GM21423 (cell line): ENCODE results near the gene CDR2.
"Not testable (repeated sequence)": the region's sequence is repeated elsewhere in the genome, so short reads cannot be mapped to it uniquely, and the experiment has no call there.

Experiments
- ATAC-seq: cut with Tn5 transposase; IDR thresholded peaks from one replicate; pipeline ENCODE4 v1.9.1; 2021; ENCODE audit warnings: mild to moderate bottlenecking, moderate library complexity; ENCODE audit not compliant: unreplicated experiment

CDR2 gene

DNA sequence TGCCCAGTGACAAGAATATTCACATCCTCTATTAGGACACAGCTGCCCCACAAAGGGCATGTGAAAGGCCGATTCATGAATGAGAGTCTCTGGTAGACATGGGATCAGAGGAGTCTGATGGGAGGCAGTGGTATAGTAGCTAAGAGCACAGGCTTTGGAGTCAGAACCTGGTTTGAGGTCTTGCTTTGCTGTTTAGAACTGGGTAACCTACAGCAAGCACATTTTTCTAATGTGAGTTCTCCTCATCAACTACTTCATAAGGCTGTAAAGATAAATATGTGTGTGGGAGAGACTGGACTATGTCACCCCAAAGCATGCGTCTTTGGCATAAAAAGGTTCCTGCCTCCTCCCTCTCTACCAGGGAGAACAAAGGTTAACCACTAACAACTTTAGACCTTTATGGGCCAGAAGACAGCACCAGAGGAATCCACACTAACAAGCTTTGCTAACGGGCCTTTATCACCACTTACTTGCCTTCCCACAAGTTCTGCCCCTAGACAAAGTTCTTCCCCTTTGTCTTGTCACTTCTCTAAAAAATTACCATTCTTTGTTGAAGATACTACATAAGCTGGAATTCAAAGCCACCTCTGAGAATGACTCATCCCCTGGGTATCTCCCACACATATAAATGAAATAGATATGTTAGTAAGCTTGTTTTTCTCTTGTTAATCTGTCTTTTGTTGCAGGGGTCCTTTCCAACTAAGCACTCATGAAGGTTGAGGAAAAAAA, 21.1 kb downstream of the CDR2 start:
- no peak for ATAC-seq

DNA sequence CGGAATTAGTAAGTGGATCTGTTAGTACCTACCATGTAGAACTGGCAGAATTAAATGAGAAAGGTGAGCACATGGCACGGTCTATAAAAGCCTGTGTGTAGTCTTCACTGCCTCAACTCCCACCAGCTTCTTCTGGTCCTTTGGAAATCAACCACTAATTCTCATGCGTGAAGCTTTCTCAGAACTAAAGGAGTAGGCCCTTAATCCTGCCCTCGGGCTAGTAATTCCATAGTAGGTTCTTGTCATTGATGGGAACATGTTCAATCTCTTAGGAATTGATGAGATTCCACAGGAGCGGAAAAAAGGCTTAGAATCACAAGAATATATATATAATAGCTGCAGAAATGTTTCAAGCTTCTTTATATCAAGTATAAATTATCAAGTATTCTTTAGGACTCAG, 21.7 kb downstream of the CDR2 start:
- ATAC-seq: no peak

DNA sequence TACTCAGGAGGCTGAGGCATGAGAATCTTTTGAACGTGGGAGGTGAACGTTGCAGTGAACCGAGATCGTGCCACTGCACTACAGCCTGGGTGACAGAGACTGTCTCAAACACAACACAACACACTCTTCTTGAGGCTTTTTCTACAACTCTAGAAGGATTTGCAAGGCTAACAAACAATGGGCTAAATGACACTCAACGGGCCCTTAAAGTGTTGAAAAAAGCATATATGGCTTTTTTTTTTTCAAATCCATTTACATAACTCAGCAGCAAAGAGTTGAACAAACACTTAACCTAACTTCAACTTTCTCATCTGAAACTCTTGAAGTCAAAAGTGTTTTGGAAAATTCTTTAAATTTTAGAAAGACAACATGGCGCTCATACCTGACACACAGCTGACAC, 22.3 kb downstream of the CDR2 start:
- no peak for ATAC-seq

DNA sequence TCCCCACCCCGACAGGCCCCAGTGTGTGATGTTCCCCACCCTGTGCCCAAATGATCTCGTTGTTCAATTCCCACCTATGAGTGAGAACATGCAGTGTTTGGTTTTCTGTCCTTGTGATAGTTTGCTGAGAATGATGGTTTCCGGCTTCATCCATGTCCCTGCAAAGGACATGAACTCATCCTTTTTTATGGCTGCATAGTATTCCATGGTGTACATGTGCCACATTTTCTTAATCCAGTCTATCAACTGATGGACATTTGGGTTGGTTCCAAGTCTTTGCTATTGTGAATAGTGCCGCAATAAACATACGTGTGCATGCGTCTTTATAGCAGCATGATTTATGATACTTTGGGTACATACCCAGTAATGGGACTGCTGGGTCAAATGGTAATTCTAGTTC, 23.4 kb downstream of the CDR2 start:
- not testable (repeated sequence) for ATAC-seq

DNA sequence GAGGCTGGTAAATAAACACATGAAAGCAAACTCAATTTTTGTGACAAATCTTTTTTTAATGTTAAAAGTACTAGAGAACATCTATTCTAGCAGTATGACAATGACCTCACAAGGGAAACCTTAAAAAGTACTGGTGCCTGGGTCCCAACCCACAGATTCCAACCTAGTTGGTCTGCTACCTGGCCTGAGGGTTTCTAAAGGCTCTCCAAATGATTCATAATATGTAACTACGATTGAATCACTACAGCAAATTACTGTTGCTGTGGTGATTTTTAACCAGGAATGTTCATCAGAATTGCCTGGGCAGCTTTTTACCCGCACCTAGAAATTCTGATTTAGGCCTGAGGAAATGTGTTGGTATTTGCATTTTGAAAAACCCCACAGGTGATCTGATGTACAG, 26.1 kb downstream of the CDR2 start:
- no peak for ATAC-seq

DNA sequence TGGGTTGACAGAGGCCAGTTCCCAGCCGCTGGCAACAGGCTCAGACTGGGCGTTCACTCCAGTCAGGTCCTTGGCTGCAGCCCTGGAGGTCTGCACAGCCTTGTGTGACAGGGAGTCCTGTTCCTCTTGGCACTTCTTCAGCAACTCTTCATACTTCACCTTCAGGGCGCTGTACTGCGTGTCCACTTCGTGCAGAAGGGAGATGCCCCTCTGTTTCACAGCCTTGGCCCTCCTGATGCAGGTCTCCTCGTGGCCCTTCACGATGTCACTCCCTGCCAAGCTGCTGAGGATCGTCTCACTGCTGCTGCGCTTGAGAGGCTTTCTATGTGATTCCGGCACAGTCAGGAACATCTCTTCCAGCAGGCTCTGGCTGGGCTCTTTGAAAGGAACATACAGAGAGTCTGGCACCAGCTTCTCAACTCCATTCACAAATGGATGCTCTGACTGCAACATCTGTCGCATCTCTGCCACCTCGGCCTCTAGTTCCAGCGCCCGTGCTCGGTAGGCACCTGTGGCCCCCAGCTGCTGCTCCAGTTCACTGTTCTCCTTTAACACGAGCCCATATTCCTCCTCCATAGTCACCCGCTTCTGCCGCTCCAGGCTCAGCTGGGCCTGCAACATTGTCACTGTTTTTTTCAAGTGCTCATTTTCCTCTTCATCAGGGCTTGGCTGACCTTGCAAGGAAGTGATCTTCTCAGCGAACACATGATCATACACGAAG, 27.2 kb downstream of the CDR2 start:
- ATAC-seq: no peak

DNA sequence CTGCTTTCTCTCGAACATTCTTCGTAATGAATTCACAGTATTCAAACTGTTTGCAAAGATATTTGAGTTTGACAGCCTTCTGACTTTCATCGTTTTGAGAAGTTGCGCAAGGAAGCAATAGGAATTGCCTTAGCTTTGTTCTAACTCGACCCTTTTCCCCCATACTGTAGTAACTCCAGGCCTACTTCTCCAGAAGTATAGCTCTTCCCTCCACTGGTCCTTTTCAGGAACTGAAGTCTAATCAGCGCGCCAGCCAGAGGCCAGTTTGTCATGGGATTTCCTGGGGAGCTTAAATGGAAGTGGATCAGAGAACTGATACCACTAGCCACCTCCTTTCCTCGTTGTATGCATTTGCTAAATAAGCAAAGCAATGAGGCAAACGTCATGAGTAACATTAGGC, 27.9 kb downstream of the CDR2 start:
- no peak for ATAC-seq

DNA sequence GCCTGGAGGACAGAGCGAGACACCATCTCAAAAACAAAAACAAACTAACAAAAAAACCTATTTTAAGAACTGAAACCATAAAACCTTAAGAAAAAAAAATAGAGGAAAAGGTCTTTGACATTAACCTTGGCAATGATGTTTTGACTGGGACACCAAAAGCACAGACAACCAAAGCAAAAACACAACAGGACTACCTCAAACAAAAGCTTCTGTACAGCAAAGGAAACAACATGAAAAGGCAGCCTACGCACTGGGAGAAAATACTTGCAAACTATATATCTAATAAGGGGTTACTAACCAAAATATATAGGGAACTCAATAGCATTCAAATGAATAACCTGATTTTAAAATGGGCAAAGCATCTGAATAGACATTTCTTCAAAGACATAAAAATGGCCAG, 32.3 kb downstream of the CDR2 start:
- ATAC-seq: no peak

DNA sequence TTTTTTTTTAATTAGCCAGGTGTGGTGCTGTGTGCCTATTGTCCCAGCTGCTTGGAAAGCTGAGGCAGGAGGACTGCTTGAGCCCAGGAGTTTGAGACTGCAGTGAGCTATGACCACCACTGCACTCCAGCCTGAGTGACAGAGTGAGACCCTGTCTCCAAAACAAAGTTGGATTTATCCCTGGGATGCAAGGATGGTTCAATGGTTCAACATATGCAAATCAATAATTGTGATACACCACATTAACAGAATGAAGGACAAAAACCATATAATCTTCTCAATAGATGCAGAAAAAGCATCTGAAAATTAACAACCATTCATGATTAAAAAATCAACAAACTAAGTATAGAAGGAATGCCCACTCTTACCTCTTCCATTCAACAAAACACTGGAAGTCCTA, 33.5 kb downstream of the CDR2 start:
- ATAC-seq: no peak

DNA sequence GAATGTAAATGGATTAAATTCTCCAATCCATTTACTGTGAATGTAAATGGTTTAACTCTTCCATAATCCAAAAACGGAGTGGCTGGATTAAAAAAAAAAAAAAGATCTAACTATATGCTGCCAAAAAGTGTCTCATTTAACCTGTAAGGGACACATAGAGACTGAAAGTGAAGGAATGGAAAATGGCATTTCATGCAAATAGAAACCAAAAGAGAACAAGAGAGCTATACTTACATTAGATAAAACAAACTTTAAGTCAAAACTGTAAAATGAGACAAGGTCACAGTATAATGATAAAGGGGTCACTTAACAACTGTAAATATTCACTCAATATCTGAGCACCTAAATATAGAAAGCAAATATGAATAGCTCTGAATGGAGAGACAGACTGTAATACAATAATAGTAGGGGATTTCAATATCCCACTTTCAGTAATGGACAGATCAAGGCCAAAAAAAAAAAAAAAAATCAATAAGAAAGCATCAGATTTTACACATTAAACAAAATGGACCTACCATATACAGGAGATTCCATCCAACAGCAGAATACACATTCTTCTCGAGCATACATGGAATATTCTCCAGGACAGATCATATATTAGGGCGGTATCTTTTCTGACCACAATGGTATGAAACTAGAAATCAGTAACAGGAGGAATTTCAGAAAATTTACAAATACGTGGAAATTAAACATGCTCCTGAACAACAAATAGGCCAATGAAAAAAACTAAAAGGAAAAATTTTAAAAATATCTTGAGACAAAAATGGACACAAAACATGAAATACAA, 36.4 kb downstream of the CDR2 start:
- no peak for ATAC-seq

DNA sequence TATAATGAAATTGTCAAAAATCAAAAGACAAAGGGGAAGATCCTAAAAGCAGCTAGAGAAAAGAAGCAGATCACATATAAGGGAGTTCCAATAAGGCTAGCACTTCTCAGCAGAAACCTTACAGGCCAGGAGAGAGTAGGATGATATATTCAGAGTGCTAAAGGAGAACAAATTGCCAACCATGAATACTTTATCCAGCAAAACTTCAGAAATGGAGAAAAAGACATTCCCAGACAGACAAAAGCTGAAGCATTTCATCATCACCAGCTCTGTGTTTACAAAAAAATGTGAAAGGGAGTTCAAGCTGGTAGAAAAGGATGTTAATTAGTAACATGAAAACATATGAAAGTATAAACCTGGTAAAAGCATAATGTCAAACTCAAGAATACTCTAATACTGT, 37.4 kb downstream of the CDR2 start:
- no peak for ATAC-seq

DNA sequence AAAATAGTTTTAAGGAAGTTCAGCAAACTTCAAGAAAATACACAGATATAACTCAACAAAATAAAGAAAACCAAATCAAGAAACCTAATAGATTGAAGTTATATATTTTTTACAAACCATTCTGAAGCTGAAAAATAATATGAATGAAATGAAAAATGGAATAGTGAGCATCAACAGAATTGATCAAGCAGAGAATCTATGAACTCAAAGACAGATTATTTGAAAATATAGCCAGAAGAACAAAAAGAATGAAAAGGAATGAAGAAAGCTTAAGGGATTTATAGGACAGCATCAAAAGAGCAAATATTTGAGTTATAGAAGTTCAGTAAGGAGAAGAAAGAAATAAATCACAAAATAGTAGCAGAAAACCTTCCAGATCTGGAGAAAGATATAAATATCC, 37.8 kb downstream of the CDR2 start:
- no peak for ATAC-seq

DNA sequence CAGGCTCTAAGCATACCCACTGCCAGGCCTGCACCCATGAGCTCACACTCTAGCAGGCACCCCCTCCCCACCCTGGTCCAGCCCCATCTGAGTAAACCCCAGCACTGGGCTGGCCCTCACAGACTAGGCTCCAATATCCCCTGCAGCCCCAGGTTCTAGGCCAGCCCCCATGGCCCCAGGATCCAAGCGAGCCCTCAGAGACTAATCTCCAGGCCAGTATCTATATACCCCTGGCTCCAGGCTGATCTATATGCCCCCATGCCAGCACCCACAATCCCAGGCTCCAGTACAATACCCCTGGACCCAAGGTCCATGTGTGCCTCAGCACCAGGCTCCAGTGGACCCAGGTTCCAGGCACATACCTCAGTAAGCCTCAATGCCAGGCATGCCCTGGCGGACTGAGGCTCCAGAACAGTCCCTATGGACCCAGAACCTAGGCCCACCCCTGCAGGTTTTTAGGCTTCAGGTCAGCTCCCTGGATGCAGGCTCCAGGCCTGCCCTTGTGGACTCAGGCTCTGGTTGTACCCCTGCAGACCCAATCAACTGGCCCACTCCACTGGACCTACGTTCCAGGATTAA, 38.7 kb downstream of the CDR2 start:
- ATAC-seq: no peak

DNA sequence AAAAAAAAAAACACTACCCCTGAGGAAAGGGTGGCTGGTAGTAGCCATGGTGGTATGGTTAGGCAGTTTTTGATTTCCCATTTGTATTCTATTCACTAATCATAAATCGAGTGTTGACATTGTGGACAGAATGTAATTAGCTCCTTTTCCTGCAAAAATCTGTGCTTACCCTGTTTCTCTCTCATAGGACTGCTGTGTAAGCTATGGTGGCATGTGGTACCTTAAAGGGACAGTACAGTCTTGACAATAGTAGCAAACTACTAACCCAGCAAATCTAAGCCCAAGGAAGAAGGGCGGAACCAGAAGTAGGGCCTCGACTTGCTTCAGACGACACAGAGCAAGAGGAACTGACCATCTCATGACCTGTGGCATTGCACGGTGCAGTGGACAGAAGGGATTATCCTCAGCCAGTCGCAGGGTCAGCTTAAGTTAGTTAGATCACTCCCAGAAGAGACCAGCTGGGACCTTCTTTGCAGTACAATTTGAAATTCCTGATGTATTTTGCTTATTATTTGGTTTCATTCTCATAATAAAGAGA, 40.9 kb downstream of the CDR2 start:
- ATAC-seq: no peak

DNA sequence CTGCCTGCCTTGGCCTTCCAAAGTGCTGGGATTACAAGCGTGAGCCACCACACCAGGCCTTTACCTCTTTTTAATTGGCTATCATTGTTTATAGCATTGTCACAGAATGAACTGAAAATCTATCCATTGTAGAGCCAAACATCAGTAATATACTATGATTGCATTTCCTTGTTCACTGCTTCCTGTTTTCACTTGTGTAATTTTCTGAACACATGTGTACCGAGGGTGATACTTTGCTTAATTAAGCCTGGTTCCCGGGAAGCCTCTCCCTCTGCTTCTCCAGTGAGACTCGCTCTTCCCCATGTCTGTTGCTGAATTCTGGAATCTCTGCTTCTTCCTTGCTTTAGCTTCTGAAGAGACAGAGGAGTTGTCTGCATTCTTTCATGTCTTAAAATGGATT, 44.1 kb downstream of the CDR2 start:
- no peak for ATAC-seq

DNA sequence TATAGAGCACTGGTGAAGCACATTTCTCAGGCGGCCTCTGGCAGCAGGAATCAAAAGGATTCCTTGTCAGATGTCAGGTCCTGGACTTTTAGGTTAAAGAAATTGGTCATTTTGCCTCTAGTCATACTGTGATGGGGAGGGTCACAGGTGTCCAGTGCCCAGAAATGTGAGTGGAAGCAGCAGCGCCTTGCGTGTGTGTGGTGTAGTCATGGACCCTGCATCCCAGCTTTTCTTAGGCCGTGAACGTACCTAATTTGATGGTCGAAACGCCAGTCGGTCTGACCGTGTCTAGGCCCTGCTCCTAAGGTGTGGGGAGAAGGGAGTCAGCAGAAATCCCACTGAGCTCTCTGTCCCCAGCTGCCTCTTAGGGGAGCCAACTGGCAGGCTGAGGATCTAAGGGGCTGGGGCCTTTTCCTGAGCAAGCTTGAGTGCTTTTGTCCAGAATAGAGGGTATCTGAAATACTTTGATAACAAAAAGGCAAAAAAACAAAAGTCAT, 45.2 kb downstream of the CDR2 start:
- no peak for ATAC-seq

DNA sequence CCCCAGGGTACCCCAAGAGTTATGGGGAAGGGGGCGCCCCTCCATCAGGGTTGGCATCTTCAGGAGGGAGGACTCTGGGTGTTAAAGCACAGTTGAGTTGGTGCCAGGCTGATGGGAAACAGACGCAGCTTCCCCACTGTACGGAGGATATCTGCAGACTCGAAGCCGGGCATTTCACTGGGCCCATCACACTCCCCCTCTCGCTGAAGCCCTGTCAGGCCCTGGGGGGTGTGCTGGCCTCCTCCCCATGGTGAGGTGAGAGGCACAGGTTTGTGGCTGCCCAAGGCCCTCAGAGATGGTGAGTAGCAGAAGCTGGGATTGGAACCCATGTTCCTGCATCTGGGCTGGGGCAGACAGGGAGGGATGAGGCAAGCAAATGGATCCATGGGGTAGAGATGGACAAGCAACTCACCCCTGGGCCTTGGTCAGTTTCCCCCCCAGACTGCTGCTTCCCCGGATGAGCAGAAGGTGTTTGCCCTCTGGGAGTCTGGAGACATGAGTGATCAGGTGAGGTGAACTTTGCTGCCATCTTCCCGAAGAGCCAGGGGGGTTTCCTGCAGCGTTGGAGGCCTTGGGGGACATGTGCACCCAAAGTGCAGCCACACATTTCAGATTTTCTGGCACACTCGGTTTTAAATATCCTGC, 46.2 kb downstream of the CDR2 start:
- ATAC-seq: no peak

DNA sequence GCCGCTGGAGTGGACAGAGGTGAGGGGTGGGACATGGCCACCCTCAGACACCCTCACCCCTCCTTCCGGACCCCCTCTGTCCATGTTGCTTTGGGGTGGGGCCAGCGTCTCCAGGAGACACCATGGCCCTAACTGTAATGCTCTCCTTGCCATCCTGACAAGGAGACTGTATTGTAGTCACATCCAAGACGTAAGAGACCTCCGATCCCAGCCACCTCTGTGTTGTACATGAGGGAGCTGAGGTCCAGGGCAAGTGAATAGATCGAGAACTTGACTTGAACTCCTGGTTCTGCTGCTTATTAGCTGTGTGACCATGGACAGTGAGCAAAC, 47.0 kb downstream of the CDR2 start:
- ATAC-seq: no peak

DNA sequence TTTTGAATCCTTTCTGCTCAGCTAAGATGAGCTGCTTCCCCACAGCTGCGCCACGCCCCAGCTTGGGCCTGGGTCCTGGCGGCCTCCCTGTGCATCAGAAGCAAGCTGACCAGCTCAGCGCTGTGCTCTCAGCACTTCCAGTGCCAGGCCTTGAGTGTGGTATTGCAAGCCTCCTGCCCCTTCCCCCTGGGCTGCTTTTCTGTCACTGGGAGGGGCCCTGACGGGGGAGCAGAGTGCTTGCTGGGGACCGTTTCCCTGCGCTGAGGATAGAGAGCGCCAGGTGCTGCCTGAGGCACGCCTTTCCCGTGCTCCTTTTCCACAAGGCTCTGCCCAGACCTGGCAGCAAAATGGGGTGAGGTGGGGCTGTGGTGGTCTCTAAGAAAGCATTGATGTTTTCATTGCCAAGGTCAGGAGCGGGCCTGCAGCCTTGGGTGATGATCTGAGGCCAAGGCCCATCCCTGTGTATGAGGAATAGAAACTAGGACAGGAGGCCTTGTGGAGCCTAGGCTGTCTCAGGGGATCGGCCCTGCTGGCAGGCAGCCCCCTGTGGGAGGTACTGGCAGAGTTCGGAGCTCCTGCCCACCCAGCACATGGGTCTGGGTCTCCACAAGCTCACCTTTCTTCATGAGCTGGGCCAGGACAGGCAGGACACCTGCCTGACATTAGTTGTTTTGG, 47.5 kb downstream of the CDR2 start:
- ATAC-seq: no peak

DNA sequence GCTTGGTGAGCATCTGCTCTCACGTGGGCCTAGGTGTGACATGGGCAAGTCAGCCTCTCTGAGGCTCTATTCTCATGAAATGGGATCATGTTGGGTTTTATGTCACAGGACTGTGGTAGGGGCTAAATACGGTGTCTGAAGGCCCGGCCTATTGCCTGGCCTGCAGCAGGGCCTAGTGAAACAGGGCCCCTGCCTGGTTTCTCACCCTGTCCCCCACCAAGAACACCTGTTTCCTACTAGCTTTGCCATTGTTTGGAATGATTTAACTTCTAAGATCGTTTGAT, 48.1 kb downstream of the CDR2 start:
- ATAC-seq: no peak
